Measurements from ENCODE around the gene RBMS3.

Gene RBMS3

GRCh38 chr3:29329986-29330890 is 49.4 kb downstream of the RBMS3 start:
- H3K4me3 ChIP-seq (ENCODE audit: low read depth, low read length) = no peak overlapping the region
- TF ChIP-seq CTCF (IDR thresholded peaks at IDR 0.05; ENCODE audit: control insufficient read depth, extremely low read depth, insufficient read depth) = no peak
- DNase-seq (ENCODE audit: low read depth) = no peak

GRCh38 chr3:29331035-29331434 is 50.2 kb downstream of the RBMS3 start:
- no peak for TF ChIP-seq CTCF (IDR thresholded peaks at IDR 0.05; ENCODE audit: control insufficient read depth, extremely low read depth, insufficient read depth)
- no peak for DNase-seq (ENCODE audit: low read depth)
- H3K4me3 ChIP-seq (ENCODE audit: low read depth, low read length) = no peak overlapping the region

GRCh38 chr3:29331456-29332194 is 50.8 kb downstream of the RBMS3 start:
- no peak overlapping the region for H3K4me3 ChIP-seq (ENCODE audit: low read depth, low read length)
- no peak for DNase-seq (ENCODE audit: low read depth)
- TF ChIP-seq CTCF (IDR thresholded peaks at IDR 0.05; ENCODE audit: control insufficient read depth, extremely low read depth, insufficient read depth) = no peak

- no peak overlapping the region for H3K4me3 ChIP-seq (ENCODE audit: low read depth, low read length)
- TF ChIP-seq CTCF (IDR thresholded peaks at IDR 0.05; ENCODE audit: control insufficient read depth, extremely low read depth, insufficient read depth) = no peak
- DNase-seq (ENCODE audit: low read depth) = no peak
Observed at GRCh38 chr3:29332195-29332637, 51.3 kb downstream of the RBMS3 start.

- DNase-seq (ENCODE audit: low read depth) = no peak
Observed at GRCh38 chr3:29333576-29333975, 52.7 kb downstream of the RBMS3 start.

GRCh38 chr3:29334706-29335105 is 53.8 kb downstream of the RBMS3 start:
- no peak for DNase-seq (ENCODE audit: low read depth)
- TF ChIP-seq CTCF (IDR thresholded peaks at IDR 0.05; ENCODE audit: control insufficient read depth, extremely low read depth, insufficient read depth) = no peak
- no peak overlapping the region for H3K4me3 ChIP-seq (ENCODE audit: low read depth, low read length)

More at GRCh38 chr3:29333576-29333975, 52.7 kb downstream of the RBMS3 start:
- no peak overlapping the region for H3K4me3 ChIP-seq (ENCODE audit: low read depth, low read length)
- TF ChIP-seq CTCF (IDR thresholded peaks at IDR 0.05; ENCODE audit: control insufficient read depth, extremely low read depth, insufficient read depth) = no peak

Data from LNCaP clone FGC (cell line).